ENCODE results near the gene TMEM132E. TPM values are rescaled to one million over a fixed set of nuclear protein-coding genes. Genes with fewer than 3 reads are reported as not detected.

Gene TMEM132E
- total and polyA plus RNA-seq, 2 of the 8 experiments (the other 6 are each of a cell fraction or from before 2014, with no cell fraction given) = 0.45 to 0.60 TPM

DNA sequence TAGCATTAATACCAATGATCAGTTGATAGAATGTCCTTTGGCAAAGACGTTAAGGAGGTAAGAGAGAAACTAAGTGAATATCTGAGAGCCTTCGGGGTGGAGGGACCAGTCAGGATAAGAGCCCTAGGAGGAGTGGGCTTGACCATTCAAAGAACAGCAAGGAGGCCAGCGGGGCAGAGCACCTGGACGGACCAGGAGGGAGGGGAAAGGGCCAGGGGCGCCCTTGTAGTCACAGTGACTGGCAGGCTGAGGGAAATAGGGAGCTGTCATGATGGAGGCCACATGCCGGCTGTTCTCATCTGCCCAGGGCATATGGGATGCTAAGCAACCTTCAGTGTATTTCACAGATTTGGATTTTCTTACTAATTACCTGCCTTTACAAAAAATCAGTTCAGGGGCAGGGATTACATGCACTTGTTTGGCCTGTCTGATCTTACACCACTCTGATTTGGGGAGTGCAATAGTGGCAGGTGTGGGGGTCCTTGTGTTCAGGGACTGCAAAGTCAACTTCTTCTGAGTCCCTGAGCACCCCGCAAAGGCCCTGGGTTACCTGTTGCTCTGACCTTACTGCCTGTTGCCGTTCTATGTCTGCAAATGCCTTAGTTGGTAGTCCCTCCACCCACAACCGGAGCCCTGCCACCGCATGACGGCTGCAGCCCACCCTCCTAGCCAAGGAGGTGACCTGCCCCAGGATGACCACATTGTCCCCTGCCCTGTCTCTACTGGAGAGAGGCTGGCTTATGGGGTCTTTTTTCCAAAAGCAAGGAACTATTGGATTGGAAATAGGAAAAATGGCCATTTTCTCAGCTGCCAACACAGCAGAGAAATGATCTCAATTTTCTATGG, 10.0 kb downstream of the TMEM132E start (continued):
- no peak for TF ChIP-seq RAD21 (IDR thresholded peaks at IDR 0.05 in 1 of 2, conservative IDR thresholded peaks at IDR 0.05 in 1 of 2; ENCODE audit: low read depth in 2 of 2, low read length in 2 of 2)
- TF ChIP-seq FOSL1 (IDR thresholded peaks at IDR 0.05; ENCODE audit: insufficient read depth, low read depth, low read length) = no peak
- TF ChIP-seq, protein P1, sequence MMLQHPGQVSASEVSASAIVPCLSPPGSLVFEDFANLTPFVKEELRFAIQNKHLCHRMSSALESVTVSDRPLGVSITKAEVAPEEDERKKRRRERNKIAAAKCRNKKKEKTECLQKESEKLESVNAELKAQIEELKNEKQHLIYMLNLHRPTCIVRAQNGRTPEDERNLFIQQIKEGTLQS (IDR thresholded peaks at IDR 0.05; ENCODE audit: insufficient read depth, low read depth, low read length) = no peak
- no peak for TF ChIP-seq TCF12 (IDR thresholded peaks at IDR 0.05; ENCODE audit: low read depth, low read length)
- TF ChIP-seq JUN (IDR thresholded peaks at IDR 0.05; ENCODE audit: low read depth, low read length) = no peak
- no peak for TF ChIP-seq KDM4A (IDR thresholded peaks at IDR 0.05; ENCODE audit: low read depth, low read length, severe bottlenecking)
- TF ChIP-seq, protein P2, sequence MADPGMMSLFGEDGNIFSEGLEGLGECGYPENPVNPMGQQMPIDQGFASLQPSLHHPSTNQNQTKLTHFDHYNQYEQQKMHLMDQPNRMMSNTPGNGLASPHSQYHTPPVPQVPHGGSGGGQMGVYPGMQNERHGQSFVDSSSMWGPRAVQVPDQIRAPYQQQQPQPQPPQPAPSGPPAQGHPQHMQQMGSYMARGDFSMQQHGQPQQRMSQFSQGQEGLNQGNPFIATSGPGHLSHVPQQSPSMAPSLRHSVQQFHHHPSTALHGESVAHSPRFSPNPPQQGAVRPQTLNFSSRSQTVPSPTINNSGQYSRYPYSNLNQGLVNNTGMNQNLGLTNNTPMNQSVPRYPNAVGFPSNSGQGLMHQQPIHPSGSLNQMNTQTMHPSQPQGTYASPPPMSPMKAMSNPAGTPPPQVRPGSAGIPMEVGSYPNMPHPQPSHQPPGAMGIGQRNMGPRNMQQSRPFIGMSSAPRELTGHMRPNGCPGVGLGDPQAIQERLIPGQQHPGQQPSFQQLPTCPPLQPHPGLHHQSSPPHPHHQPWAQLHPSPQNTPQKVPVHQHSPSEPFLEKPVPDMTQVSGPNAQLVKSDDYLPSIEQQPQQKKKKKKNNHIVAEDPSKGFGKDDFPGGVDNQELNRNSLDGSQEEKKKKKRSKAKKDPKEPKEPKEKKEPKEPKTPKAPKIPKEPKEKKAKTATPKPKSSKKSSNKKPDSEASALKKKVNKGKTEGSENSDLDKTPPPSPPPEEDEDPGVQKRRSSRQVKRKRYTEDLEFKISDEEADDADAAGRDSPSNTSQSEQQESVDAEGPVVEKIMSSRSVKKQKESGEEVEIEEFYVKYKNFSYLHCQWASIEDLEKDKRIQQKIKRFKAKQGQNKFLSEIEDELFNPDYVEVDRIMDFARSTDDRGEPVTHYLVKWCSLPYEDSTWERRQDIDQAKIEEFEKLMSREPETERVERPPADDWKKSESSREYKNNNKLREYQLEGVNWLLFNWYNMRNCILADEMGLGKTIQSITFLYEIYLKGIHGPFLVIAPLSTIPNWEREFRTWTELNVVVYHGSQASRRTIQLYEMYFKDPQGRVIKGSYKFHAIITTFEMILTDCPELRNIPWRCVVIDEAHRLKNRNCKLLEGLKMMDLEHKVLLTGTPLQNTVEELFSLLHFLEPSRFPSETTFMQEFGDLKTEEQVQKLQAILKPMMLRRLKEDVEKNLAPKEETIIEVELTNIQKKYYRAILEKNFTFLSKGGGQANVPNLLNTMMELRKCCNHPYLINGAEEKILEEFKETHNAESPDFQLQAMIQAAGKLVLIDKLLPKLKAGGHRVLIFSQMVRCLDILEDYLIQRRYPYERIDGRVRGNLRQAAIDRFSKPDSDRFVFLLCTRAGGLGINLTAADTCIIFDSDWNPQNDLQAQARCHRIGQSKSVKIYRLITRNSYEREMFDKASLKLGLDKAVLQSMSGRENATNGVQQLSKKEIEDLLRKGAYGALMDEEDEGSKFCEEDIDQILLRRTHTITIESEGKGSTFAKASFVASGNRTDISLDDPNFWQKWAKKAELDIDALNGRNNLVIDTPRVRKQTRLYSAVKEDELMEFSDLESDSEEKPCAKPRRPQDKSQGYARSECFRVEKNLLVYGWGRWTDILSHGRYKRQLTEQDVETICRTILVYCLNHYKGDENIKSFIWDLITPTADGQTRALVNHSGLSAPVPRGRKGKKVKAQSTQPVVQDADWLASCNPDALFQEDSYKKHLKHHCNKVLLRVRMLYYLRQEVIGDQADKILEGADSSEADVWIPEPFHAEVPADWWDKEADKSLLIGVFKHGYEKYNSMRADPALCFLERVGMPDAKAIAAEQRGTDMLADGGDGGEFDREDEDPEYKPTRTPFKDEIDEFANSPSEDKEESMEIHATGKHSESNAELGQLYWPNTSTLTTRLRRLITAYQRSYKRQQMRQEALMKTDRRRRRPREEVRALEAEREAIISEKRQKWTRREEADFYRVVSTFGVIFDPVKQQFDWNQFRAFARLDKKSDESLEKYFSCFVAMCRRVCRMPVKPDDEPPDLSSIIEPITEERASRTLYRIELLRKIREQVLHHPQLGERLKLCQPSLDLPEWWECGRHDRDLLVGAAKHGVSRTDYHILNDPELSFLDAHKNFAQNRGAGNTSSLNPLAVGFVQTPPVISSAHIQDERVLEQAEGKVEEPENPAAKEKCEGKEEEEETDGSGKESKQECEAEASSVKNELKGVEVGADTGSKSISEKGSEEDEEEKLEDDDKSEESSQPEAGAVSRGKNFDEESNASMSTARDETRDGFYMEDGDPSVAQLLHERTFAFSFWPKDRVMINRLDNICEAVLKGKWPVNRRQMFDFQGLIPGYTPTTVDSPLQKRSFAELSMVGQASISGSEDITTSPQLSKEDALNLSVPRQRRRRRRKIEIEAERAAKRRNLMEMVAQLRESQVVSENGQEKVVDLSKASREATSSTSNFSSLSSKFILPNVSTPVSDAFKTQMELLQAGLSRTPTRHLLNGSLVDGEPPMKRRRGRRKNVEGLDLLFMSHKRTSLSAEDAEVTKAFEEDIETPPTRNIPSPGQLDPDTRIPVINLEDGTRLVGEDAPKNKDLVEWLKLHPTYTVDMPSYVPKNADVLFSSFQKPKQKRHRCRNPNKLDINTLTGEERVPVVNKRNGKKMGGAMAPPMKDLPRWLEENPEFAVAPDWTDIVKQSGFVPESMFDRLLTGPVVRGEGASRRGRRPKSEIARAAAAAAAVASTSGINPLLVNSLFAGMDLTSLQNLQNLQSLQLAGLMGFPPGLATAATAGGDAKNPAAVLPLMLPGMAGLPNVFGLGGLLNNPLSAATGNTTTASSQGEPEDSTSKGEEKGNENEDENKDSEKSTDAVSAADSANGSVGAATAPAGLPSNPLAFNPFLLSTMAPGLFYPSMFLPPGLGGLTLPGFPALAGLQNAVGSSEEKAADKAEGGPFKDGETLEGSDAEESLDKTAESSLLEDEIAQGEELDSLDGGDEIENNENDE (IDR thresholded peaks at IDR 0.05; ENCODE audit: insufficient replicate concordance, low read length) = no peak

All from H1 (cell line).